NCI-H1092 (cell line): Measurements from ENCODE around the gene PLEKHA6.
"Not testable (repeated sequence)": the region's sequence is repeated elsewhere in the genome, so short reads cannot be mapped to it uniquely, and the experiment has no call there.

ENCODE experiments used
- DNase-seq: peaks from one replicate; lab custom pipeline; 2025; lab: John Stamatoyannopoulos, UW

PLEKHA6 gene

GRCh38 chr1:204260601-204261197, 99.0 kb downstream of the PLEKHA6 start:
- no peak for DNase-seq

DNA sequence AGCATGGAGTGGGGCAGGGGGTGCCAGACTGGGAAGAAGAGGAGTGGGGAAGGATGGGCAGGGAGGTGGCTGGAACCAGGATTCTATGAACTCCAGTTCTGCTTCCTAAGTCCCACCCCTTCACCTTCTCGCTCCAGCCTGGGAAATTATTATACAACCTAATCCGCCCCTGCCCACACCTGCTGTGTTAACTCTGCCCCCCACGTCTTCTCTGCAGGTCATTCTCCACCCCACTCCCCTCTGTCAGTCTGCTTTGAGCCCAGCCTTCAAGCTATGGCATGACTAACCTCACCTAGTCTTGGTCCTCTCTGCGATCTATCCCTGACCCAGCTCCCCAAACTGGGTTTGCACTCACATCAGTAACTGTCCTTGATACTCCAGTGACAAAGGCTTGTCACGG, 99.9 kb downstream of the PLEKHA6 start:
- DNase-seq = no peak

- no peak for DNase-seq
Observed at GRCh38 chr1:204259196-204259595, 100.5 kb downstream of the PLEKHA6 start.

DNA sequence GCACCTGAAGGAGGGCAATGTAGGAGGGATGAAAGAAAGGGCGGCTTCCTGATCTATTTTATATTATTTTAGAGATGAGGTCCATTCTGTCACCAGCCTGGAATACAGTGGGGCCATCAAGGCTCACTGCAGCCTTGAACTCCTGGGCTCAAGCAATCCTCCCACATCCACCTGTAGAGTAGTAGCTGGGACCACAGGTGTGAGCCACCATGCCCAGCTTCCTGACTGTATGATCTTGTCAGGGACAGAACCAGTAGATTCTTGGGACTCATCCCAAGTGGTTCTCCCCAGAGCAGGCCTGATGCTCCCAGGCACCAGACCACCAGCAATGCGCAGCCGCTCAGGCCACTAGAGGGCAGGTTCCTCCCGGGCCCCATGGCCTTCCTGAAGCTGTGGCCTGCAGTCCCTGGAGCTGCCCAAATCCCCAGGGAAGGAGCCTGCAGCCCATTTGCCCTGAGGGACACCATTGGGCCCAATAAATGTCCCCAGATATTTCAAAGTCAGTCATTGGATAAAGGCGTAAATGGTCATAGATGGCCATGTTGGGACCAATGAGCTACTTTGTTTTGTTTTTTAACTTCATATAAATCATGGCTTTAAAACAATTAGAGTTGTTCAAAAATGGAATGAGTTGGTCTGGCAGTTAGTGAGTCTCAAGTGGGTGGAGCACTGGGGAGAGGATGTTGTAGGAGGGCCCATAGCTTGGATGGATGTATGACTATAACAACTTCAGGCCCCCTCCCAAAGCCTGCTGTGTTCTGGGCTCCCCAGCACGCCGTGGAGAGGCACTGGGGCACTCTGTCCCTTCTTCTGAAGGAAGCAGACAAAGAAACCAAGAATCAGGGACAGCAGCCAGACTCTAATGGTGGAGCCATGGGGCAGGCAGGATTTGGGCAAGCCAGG, 101.3 kb downstream of the PLEKHA6 start:
- DNase-seq = peak; percentile 26

- no peak for DNase-seq
Observed at GRCh38 chr1:204257446-204257845, 102.3 kb downstream of the PLEKHA6 start.

- DNase-seq = no peak
Observed at GRCh38 chr1:204256531-204256930, 103.2 kb downstream of the PLEKHA6 start.

GRCh38 chr1:204255966-204256365, 103.8 kb downstream of the PLEKHA6 start:
- DNase-seq = no peak

DNA sequence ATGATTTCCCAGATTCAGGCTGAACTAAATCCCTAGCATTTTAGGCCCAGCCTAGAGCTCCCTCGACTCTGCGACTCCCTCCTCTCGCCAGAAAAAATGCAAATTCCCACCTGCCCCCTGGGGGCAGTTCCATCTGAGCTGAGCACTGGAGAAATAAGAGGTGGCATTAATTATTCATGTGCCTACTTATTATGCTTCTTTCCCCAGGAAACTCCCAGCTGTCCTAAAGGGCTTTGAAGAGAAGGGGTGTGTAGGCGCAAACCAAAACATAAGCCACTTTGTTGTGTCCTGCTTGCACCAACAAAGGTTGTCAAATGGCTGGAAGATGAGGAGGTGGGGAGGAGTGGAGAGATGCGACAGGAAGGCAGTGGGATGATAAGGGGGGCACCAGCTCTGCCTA, 104.5 kb downstream of the PLEKHA6 start:
- DNase-seq = peak; percentile 15

DNA sequence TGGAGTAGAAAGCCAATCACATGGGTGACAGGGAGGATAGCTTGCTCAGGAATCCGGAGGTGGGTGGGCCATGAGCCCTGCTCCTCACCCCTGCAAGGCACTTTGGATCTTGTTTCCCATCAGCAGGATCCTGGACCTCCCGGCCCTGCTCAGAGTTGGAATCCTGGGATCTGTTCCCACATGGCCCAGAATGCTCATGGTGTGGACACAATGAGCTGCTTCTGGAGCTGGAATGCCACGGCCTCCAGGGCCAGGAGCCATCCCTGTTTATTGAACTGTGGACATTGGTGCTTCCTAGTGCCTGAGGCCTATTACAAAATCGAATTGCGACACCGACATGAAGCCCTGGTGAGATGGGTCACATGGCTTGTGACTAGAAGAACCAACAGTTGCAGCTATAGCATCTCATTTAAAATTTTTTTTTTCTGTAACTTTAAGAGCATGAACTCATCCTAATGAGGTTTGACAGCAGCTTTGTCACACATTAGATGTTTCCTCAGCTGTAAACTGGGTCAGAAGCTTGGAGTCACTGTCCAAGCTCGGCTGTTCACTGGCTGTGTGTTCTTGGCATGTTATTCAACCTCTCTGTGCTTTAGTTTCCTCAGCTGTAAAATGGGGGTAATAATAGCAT, 105.6 kb downstream of the PLEKHA6 start:
- no peak for DNase-seq

DNA sequence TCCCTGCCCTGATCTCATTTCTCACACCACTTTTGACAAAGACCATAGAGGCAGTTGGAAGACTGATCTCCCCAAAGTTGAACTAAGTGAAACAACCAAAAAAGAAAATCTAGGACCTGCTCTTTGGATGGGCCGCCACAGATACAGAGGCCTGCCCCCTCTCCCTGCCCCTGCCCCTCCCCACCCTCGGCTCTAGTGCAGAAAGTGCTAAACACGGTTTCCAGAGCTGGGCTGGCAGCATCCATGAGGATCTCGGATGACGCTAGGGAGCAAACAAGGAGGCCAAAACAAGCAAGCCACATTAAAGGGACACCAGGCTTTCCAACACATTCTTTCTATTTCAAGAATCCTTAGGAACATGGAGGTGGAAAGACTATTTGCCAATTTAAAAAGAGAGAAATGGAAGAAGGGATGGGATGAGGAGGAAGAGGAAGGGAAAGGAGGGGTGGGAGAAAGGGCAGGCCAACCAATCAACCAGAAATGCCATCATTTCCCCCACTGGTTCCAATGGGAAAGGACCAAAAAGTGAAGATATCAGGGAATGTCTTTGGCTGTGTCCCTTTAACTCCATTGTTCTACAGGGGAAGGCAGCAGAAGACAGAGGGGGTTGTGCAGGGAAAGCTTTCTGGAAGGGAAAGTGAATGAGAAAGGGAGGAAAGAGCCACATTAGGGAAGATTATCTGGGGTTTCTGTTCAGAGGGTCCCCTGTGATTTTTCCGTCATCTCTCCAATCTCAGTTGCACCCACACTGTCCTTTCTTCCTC, 107.6 kb downstream of the PLEKHA6 start:
- no peak for DNase-seq

- DNase-seq = no peak
Observed at GRCh38 chr1:204251286-204251685, 108.4 kb downstream of the PLEKHA6 start.

DNA sequence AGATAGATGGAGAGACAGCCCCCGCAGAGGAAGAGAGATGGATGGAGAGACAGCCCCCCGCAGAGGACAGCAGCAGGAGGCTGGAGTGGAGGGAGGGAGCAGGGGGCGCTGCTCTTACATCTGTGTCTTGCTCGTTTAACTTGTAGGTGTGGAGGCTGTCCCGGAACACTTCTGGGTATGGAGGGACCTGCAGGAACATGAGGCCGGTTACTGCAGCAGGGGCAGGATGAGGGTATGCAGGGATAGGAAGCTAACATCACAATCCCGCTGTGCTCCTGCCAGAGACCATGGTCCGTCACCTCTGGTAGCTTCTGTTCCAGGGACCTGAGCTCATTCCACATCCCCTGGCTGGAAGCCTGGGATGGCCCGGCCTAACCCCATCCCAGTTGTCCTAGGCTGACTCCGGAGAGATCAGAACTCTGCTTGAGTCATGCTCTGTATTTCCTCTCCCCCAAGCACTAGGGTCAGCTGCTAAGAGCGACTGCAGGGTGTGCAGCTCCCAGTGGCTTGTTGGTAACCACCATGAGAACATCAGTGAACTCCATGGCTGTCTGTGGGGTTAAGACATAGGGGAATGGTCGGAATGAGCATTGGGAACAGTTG, 109.2 kb downstream of the PLEKHA6 start:
- DNase-seq = no peak

- DNase-seq = no peak
Observed at GRCh38 chr1:204249736-204250427, 109.8 kb downstream of the PLEKHA6 start.

- DNase-seq = no peak
Observed at GRCh38 chr1:204248954-204249353, 110.8 kb downstream of the PLEKHA6 start.

- DNase-seq = no peak
Observed at GRCh38 chr1:204246876-204247275, 112.9 kb downstream of the PLEKHA6 start.

DNA sequence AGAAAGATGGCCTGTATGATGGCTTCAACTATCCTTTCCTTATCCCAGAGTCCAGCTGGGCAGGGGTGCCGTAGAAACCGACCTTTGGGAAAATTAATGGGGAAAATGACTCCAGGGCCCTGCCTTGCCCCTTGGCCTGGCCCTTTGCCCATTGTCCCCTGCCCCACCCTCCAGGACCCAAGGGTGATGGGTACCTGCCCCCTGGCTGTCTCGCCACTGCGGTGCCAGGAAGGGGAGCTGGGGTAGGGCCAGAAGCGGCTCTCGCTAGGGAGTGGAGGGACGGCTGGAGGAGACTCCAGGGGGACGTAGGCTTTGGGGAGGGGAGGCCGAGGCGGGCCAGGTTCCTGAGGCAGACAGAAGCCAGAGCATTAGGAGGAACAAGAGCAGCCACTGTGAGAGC, 116.8 kb downstream of the PLEKHA6 start:
- DNase-seq = no peak

DNA sequence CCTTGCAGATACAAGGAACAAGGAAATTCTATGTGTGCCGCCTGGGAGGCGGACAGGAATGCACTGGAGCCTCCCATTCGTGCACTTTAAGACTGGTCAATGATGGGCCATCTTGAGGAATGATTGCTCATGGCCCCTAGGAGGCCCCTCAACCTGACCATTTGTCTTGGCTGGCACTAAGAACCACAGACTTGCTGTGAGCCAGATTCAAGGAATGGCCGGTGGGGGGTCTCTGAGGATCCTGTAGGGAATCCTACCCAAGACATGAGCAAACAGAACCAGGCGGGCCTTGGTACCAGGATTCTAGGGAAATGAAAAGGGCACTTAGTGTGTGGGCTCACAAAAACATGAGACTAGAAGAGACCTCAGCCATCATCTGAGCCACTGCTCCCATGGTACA, 117.8 kb downstream of the PLEKHA6 start:
- no peak for DNase-seq

DNA sequence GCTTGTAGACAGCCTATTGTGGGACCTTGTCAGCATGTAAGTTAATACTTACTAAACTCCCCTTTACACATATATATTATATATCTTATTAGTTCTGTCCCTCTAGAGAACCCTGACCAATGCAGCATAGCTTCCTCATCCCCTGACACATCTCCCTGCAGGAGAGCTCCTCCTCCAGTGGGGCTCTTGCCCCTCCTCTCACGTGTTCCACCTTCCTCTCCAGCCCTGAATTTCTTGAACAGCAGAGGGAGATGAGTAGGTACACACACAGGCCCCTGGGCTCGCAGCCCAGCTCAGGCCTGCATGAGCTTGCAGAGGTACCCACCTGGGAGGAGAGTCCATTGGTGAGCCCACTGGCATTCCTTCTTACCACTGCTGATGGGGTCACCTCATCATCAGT, 118.7 kb downstream of the PLEKHA6 start:
- no peak for DNase-seq

- no peak for DNase-seq
Observed at GRCh38 chr1:204240233-204240632, 119.5 kb downstream of the PLEKHA6 start.

DNA sequence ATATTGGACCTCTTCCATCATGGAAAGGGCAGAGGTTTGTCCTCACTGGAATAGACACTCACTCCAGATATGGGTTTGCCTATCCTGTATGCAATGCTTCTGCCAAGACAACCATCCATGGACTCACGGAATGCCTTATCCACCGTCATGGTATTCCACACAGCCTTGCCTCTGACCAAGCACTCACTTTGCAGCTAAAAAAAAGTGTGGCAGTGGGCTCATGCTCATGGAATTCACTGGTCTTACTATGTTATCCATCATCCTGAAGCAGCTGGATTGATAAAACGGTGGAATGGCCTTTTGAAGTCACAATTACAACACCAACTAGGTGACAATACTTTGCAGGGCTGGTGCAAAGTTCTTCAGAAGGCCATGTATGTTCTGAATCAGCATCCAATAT, 120.3 kb downstream of the PLEKHA6 start:
- DNase-seq = not testable (repeated sequence)

GRCh38 chr1:204238520-204238919, 121.2 kb downstream of the PLEKHA6 start:
- not testable (repeated sequence) for DNase-seq
